Measurements from ENCODE around the gene FRAT2. TPM values are rescaled to one million over a fixed set of nuclear protein-coding genes. Genes with fewer than 3 reads are reported as not detected.

FRAT2 gene
- total and polyA plus RNA-seq, 2 of the 13 experiments (the other 11 are each of a cell fraction or from before 2014, with no cell fraction given), result 7.2 to 14.1 TPM

DNA sequence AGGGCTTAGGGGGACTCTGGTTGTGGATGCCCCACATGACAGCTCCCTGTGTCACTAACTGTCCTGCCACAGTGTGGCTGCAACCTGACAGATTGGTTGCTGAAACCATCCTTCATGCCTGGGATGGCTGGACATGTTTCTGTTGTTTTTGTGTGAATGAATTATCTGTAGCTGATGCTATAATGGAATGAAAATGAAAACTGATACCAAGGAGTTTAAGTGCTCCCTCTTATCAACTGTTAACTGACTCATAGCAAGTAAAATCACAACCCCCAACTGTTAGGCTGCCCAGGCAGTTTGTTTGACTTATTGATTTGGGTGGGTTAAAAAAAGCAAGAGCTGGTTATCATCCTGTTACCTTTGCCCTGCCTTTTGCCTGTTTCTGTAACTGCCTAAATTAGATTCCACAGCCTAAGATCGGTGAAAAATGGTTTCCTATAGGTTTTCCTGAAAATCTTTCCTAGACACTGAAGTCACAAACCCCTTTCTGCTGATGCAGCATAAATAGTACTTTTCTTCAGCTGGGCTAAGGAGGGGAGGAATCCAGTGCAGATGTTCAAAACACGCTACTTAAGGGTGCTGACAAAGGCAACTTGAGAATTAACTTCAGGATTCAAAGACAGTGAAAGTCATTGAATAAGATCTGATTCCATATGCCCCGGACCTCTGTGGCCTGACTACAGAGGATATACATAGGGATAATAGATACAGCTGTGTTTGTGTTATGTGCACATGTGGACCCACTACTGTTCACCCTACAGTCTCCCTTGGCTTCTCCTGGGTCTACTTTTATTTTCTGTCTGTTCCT is 5.7 kb downstream of the FRAT2 start (continued):
- TF ChIP-seq, protein P1, sequence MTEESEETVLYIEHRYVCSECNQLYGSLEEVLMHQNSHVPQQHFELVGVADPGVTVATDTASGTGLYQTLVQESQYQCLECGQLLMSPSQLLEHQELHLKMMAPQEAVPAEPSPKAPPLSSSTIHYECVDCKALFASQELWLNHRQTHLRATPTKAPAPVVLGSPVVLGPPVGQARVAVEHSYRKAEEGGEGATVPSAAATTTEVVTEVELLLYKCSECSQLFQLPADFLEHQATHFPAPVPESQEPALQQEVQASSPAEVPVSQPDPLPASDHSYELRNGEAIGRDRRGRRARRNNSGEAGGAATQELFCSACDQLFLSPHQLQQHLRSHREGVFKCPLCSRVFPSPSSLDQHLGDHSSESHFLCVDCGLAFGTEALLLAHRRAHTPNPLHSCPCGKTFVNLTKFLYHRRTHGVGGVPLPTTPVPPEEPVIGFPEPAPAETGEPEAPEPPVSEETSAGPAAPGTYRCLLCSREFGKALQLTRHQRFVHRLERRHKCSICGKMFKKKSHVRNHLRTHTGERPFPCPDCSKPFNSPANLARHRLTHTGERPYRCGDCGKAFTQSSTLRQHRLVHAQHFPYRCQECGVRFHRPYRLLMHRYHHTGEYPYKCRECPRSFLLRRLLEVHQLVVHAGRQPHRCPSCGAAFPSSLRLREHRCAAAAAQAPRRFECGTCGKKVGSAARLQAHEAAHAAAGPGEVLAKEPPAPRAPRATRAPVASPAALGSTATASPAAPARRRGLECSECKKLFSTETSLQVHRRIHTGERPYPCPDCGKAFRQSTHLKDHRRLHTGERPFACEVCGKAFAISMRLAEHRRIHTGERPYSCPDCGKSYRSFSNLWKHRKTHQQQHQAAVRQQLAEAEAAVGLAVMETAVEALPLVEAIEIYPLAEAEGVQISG (CRISPR knock-in tag; IDR thresholded peaks at IDR 0.05), result no peak; the same call in 1 of the 2 replicates
- TF ChIP-seq HCFC1 (IDR thresholded peaks at IDR 0.05; ENCODE audit: low read depth, low read length) (no peak), ZNF337 (CRISPR knock-in tag; IDR thresholded peaks at IDR 0.05; ENCODE audit: borderline replicate concordance, low read depth) (no peak), GATA4 (IDR thresholded peaks at IDR 0.05; ENCODE audit: borderline replicate concordance, low read depth) (peak; percentile 59; the same call in 1 of the 2 replicates), THAP11 (CRISPR knock-in tag; IDR thresholded peaks at IDR 0.05) (peak; percentile 61), ZBTB3 (CRISPR knock-in tag; IDR thresholded peaks at IDR 0.05; ENCODE audit: borderline replicate concordance, low read depth) (no peak), ONECUT2 (CRISPR knock-in tag; IDR thresholded peaks at IDR 0.05) (peak; percentile 98), ETV5 (CRISPR knock-in tag; IDR thresholded peaks at IDR 0.05; ENCODE audit: borderline replicate concordance) (peak; percentile 81; the same call in 1 of the 2 replicates), RFXANK (CRISPR knock-in tag; IDR thresholded peaks at IDR 0.05) (no peak), ZNF777 (CRISPR knock-in tag; IDR thresholded peaks at IDR 0.05) (no peak), SIX4 (CRISPR knock-in tag; IDR thresholded peaks at IDR 0.05) (peak; percentile 83), ZFP36L2 (CRISPR knock-in tag; IDR thresholded peaks at IDR 0.05) (no peak), ATAD3A (CRISPR knock-in tag; IDR thresholded peaks at IDR 0.05) (no peak), TEAD3 (CRISPR knock-in tag; optimal IDR thresholded peaks at IDR 0.05; ENCODE audit: borderline replicate concordance) (peak; percentile 52), NFYC (CRISPR knock-in tag; IDR thresholded peaks at IDR 0.05) (0 out of 2 replicates have a peak, but pooled peaks have one; percentile 12), NR2F6 (IDR thresholded peaks at IDR 0.05) (peak; percentile 70), NR2F6 (CRISPR knock-in tag; IDR thresholded peaks at IDR 0.05) (peak; percentile 80), ZNF883 (CRISPR knock-in tag; IDR thresholded peaks at IDR 0.05; ENCODE audit: not compliant biosample characterization) (no peak), ATRX (CRISPR knock-in tag; IDR thresholded peaks at IDR 0.05; ENCODE audit: borderline replicate concordance) (no peak), CREB1 (IDR thresholded peaks at IDR 0.05) (no peak), CREB1 (CRISPR knock-in tag; IDR thresholded peaks at IDR 0.05) (peak; percentile 79), MIXL1 (CRISPR knock-in tag; IDR thresholded peaks at IDR 0.05) (peak; percentile 91; the same call in 1 of the 2 replicates), ZEB1 (IDR thresholded peaks at IDR 0.05; ENCODE audit: insufficient replicate concordance, low read depth) (peak; percentile 20)
- TF ChIP-seq, protein P2, sequence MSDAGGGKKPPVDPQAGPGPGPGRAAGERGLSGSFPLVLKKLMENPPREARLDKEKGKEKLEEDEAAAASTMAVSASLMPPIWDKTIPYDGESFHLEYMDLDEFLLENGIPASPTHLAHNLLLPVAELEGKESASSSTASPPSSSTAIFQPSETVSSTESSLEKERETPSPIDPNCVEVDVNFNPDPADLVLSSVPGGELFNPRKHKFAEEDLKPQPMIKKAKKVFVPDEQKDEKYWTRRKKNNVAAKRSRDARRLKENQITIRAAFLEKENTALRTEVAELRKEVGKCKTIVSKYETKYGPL (CRISPR knock-in tag; IDR thresholded peaks at IDR 0.05), result no peak
- TF ChIP-seq, protein P3, sequence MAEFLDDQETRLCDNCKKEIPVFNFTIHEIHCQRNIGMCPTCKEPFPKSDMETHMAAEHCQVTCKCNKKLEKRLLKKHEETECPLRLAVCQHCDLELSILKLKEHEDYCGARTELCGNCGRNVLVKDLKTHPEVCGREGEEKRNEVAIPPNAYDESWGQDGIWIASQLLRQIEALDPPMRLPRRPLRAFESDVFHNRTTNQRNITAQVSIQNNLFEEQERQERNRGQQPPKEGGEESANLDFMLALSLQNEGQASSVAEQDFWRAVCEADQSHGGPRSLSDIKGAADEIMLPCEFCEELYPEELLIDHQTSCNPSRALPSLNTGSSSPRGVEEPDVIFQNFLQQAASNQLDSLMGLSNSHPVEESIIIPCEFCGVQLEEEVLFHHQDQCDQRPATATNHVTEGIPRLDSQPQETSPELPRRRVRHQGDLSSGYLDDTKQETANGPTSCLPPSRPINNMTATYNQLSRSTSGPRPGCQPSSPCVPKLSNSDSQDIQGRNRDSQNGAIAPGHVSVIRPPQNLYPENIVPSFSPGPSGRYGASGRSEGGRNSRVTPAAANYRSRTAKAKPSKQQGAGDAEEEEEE (CRISPR knock-in tag; IDR thresholded peaks at IDR 0.05; ENCODE audit: borderline replicate concordance), result no peak
- TF ChIP-seq, protein P4, sequence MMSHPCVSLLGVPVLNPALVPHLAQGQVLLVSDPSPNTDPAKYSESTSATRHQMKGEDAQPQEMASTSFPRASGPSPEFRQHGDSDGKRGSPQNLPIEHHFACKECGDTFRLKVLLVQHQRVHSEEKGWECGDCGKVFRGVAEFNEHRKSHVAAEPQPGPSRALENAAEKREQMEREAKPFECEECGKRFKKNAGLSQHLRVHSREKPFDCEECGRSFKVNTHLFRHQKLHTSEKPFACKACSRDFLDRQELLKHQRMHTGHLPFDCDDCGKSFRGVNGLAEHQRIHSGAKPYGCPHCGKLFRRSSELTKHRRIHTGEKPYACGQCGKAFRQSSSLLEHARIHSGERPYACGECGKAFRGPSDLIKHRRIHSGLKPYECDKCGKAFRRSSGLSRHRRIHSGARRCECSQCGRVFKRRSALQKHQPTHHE (CRISPR knock-in tag; IDR thresholded peaks at IDR 0.05; ENCODE audit: borderline replicate concordance), result no peak
